WTC11 (cell line): ENCODE measurements around the gene IKBKE. TPM values are rescaled to one million over a fixed set of nuclear protein-coding genes. Genes with fewer than 3 reads are reported as not detected.

Experiments
- ATAC-seq: fragments of 200-7000 bp; cut with Tn5 transposase; 2 replicates; pipeline ENCODE4 v1.10.0; 2021; ENCODE audit warnings: mild to moderate bottlenecking, moderate library complexity
- CTCF ChIA-PET: fragments of 300-600 bp; sonication (Branson Sonifier 250); formaldehyde crosslinking; loops from one replicate; lab custom pipeline; 2021; ENCODE audit warnings: antibody characterized with exemption; lab: Charles Lee
- POLR2A ChIA-PET: fragments of 350-600 bp; sonication (Branson Sonifier 250); formaldehyde crosslinking; loops from one replicate; lab custom pipeline; 2021; ENCODE audit warnings: antibody characterized with exemption; lab: Charles Lee
- DNase-seq: peaks from one replicate; pipeline ENCODE4 v3.0.0; 2021; ENCODE audit warnings: low spot score
- H3K27ac Mint-ChIP-seq: 2 replicates; pipeline ENCODE4 v1.8.0; 2021; ENCODE audit warnings: mixed read lengths
- H3K27me3 Mint-ChIP-seq: 2 replicates; pipeline ENCODE4 v1.8.0; 2021; ENCODE audit warnings: low read depth, mild to moderate bottlenecking, moderate library complexity, mixed read lengths
- H3K36me3 Mint-ChIP-seq: 2 replicates; pipeline ENCODE4 v1.8.0; 2021; ENCODE audit warnings: mixed read lengths
- H3K4me1 Mint-ChIP-seq: 2 replicates; pipeline ENCODE4 v1.8.0; 2022; ENCODE audit warnings: mixed read lengths
- H3K4me3 Mint-ChIP-seq: 2 replicates; pipeline ENCODE4 v1.8.0; 2021; ENCODE audit warnings: mild to moderate bottlenecking, moderate library complexity, mixed read lengths
- H3K9me3 Mint-ChIP-seq: 2 replicates; pipeline ENCODE4 v1.8.0; 2021; ENCODE audit warnings: mixed read lengths
- CBFB ChIP-seq: sonication (generic); formaldehyde crosslinking; IDR thresholded peaks from 2 replicates; pipeline ENCODE4 v1.8.1; 2022; ENCODE audit warnings: mild to moderate bottlenecking, low read depth, missing genetic modification reagents
- EMX1 ChIP-seq: fragments of 250-450 bp; sonication (Bioruptor Pico); IDR thresholded peaks from 2 replicates; pipeline ENCODE4 v1.8.0; 2021; ENCODE audit warnings: mild to moderate bottlenecking
- ETV6 ChIP-seq: sonication (generic); formaldehyde crosslinking; IDR thresholded peaks from 2 replicates; pipeline ENCODE4 v1.8.1; 2022; ENCODE audit warnings: mild to moderate bottlenecking, missing genetic modification reagents
- FOXP1 ChIP-seq: sonication (generic); formaldehyde crosslinking; IDR thresholded peaks from 2 replicates; pipeline ENCODE4 v1.8.0; 2022; ENCODE audit warnings: missing genetic modification reagents, mild to moderate bottlenecking, moderate library complexity, borderline replicate concordance
- GABPB1 ChIP-seq: sonication (generic); formaldehyde crosslinking; IDR thresholded peaks from 2 replicates; pipeline ENCODE4 v1.8.1; 2023; ENCODE audit warnings: mild to moderate bottlenecking, missing genetic modification reagents
- NFATC4 ChIP-seq: fragments of 250-450 bp; sonication (Bioruptor Pico); IDR thresholded peaks from 2 replicates; pipeline ENCODE4 v1.9.0; 2021; ENCODE audit warnings: mild to moderate bottlenecking
- NFYB ChIP-seq: sonication (generic); formaldehyde crosslinking; conservative IDR thresholded peaks from 2 replicates; pipeline ENCODE4 v1.8.0; 2022; ENCODE audit warnings: low read depth, missing genetic modification reagents
- NR1H2 ChIP-seq: sonication (generic); formaldehyde crosslinking; IDR thresholded peaks from 2 replicates; pipeline ENCODE4 v1.9.0; 2021; ENCODE audit warnings: mild to moderate bottlenecking, moderate library complexity, missing genetic modification reagents
- PRRX2 ChIP-seq: fragments of 250-450 bp; sonication (Bioruptor Pico); IDR thresholded peaks from 2 replicates; pipeline ENCODE4 v1.8.0; 2021; ENCODE audit warnings: mild to moderate bottlenecking
- SP1 ChIP-seq: sonication (generic); formaldehyde crosslinking; conservative IDR thresholded peaks from 2 replicates; pipeline ENCODE4 v1.8.1; 2022; ENCODE audit warnings: missing genetic modification reagents
- TCF7 ChIP-seq: sonication (generic); formaldehyde crosslinking; IDR thresholded peaks from 2 replicates; pipeline ENCODE4 v1.8.0; 2022; ENCODE audit warnings: mild to moderate bottlenecking, low read depth, missing genetic modification reagents, moderate library complexity
- ZNF317 ChIP-seq: sonication (generic); formaldehyde crosslinking; IDR thresholded peaks from 2 replicates; pipeline ENCODE4 v1.8.1; 2023; ENCODE audit warnings: low read depth, mild to moderate bottlenecking, moderate library complexity, missing genetic modification reagents, borderline replicate concordance
- ZNF423 ChIP-seq: fragments of 250-450 bp; sonication (Bioruptor Pico); IDR thresholded peaks from 2 replicates; pipeline ENCODE4 v2.1.2; 2022; ENCODE audit warnings: mild to moderate bottlenecking, moderate library complexity
- total RNA-seq: library from RNA; stranded (reverse); gene quantifications from 3 replicates; pipeline ENCODE4 v1.2.3, GENCODE V29; 2021
- TF ChIP-seq, protein P1 (sequence below): sonication (generic); formaldehyde crosslinking; IDR thresholded peaks from 2 replicates; pipeline ENCODE4 v1.8.0; 2022; ENCODE audit warnings: mild to moderate bottlenecking, missing genetic modification reagents
- TF ChIP-seq, protein P2 (sequence below): sonication (generic); formaldehyde crosslinking; IDR thresholded peaks from 2 replicates; pipeline ENCODE4 v1.8.1; 2023; ENCODE audit warnings: mild to moderate bottlenecking, missing genetic modification reagents
- TF ChIP-seq, protein P3 (sequence below): sonication (generic); formaldehyde crosslinking; IDR thresholded peaks from 2 replicates; pipeline ENCODE4 v1.8.1; 2022; ENCODE audit warnings: missing genetic modification reagents, borderline replicate concordance
- TF ChIP-seq, protein P4 (sequence below): fragments of 250-450 bp; sonication (Bioruptor Pico); conservative IDR thresholded peaks from 2 replicates; pipeline ENCODE4 v1.9.0; 2021; ENCODE audit warnings: mild to moderate bottlenecking
- TF ChIP-seq, protein P5 (sequence below): sonication (generic); formaldehyde crosslinking; IDR thresholded peaks from 2 replicates; pipeline ENCODE4 v1.8.1; 2022; ENCODE audit warnings: mild to moderate bottlenecking, missing genetic modification reagents, moderate library complexity, borderline replicate concordance
- TF ChIP-seq, protein P6 (sequence below): sonication (generic); formaldehyde crosslinking; IDR thresholded peaks from 2 replicates; pipeline ENCODE4 v1.8.0; 2022; ENCODE audit warnings: mild to moderate bottlenecking, missing genetic modification reagents
- TF ChIP-seq, protein P7 (sequence below): sonication (generic); formaldehyde crosslinking; IDR thresholded peaks from 2 replicates; pipeline ENCODE4 v1.8.1; 2022; ENCODE audit warnings: low read depth, missing genetic modification reagents, borderline replicate concordance

IKBKE gene
- total RNA-seq, 1 experiment from 2014 or later, result 8.1 TPM

DNA sequence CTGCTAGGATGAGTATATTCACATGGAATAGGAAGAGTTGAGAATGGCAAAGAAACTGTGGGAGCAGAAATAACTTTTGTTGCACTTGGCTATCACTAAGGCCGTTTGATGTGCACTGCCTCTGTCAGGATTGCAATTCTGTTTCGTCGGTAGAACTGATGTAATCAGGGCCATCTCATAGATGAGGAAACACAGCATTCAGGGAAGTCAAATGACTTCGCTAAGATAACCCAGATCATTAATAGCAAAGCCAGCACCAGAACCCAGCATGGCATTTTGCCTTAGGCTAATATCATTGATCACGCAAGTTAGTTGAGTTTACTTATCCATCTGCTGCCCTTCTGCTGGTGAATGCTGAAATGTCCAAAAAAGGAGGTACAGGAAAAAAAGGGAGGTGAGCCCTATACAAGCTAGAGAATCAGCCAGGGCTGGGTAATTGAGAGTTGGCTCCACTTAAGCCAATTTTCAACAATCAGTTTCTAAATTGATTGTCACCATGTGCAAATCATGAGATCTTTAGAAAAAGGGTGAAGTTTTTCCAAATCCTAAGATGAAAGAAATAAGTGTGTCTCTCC lies 44.6 kb downstream of the IKBKE start (continued):
- TF ChIP-seq, protein P1, sequence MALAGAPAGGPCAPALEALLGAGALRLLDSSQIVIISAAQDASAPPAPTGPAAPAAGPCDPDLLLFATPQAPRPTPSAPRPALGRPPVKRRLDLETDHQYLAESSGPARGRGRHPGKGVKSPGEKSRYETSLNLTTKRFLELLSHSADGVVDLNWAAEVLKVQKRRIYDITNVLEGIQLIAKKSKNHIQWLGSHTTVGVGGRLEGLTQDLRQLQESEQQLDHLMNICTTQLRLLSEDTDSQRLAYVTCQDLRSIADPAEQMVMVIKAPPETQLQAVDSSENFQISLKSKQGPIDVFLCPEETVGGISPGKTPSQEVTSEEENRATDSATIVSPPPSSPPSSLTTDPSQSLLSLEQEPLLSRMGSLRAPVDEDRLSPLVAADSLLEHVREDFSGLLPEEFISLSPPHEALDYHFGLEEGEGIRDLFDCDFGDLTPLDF (CRISPR knock-in tag), result no peak
- TF ChIP-seq FOXP1, result no peak
- TF ChIP-seq, protein P2, sequence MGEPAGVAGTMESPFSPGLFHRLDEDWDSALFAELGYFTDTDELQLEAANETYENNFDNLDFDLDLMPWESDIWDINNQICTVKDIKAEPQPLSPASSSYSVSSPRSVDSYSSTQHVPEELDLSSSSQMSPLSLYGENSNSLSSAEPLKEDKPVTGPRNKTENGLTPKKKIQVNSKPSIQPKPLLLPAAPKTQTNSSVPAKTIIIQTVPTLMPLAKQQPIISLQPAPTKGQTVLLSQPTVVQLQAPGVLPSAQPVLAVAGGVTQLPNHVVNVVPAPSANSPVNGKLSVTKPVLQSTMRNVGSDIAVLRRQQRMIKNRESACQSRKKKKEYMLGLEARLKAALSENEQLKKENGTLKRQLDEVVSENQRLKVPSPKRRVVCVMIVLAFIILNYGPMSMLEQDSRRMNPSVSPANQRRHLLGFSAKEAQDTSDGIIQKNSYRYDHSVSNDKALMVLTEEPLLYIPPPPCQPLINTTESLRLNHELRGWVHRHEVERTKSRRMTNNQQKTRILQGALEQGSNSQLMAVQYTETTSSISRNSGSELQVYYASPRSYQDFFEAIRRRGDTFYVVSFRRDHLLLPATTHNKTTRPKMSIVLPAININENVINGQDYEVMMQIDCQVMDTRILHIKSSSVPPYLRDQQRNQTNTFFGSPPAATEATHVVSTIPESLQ (CRISPR knock-in tag), result no peak
- TF ChIP-seq, protein P3, sequence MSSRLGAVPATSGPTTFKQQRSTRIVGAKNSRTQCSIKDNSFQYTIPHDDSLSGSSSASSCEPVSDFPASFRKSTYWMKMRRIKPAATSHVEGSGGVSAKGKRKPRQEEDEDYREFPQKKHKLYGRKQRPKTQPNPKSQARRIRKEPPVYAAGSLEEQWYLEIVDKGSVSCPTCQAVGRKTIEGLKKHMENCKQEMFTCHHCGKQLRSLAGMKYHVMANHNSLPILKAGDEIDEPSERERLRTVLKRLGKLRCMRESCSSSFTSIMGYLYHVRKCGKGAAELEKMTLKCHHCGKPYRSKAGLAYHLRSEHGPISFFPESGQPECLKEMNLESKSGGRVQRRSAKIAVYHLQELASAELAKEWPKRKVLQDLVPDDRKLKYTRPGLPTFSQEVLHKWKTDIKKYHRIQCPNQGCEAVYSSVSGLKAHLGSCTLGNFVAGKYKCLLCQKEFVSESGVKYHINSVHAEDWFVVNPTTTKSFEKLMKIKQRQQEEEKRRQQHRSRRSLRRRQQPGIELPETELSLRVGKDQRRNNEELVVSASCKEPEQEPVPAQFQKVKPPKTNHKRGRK, result no peak

DNA sequence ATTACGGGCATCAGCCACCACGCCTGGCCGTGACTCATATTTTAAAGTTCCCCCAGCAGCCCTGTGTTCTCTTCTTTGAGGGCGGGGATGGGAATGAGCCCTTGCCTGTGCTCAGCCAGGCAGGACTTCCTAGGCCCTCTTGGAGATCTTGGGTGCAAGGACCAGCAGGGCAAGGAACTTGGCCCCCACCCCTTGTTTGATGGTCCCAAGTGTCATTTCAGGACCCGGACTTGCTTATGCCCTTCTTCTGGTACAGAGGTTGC lies 46.4 kb downstream of the IKBKE start:
- Mint-ChIP-seq H3K27me3 (peaks cover 4% of the 10 kb centered on the region; the same call in 1 of the 2 replicates), H3K27ac (no peak overlapping the region), H3K4me3 (no peak overlapping the region), H3K36me3 (no peaks in the 10 kb centered on the region), H3K9me3 (no peaks in the 10 kb centered on the region), H3K4me1 (peaks cover 16% of the 10 kb centered on the region)
- CTCF ChIA-PET, result interaction anchor here (1.3 kb wide), 1 partner anchor 282 kb away, joined by 4 read pairs; no protein-coding TSS in a partner anchor
- DNase-seq (no peak), ATAC-seq (no peak)
- POLR2A ChIA-PET, result no interaction called here
- no peak for TF ChIP-seq NFYB (CRISPR knock-in tag)
- no peak for TF ChIP-seq ZNF317 (CRISPR knock-in tag)

DNA sequence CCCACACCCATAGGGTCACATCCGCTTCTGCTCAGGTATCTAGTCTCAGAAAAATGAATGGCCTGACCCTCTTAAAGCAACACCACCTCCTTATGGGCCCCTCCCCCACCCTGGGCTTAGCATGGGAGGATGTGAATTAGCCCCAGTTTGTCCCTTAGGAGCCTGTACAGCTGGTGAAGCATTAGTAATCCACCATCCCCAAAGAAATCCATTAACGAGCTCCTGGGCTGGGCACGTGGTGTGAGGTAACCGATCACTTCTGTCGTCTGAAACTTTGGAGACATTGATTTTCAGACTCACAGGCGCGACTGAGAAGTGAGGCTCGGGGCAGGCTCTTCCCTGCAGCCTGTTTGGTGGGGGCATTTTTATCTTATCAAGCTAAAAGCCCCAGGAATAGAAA lies 47.5 kb downstream of the IKBKE start:
- Mint-ChIP-seq H3K27ac (no peak overlapping the region), H3K4me3 (no peak overlapping the region), H3K36me3 (no peaks in the 10 kb centered on the region), H3K27me3 (peaks cover 4% of the 10 kb centered on the region; the same call in 1 of the 2 replicates), H3K9me3 (no peaks in the 10 kb centered on the region), H3K4me1 (peaks cover 6% of the 10 kb centered on the region; the same call in 1 of the 2 replicates)
- DNase-seq (no peak), ATAC-seq (no peak)
- ChIA-PET CTCF (interaction anchor here (1.0 to 1.9 kb wide), 6 partner anchors 19 to 292 kb away, joined by 3 to 18 read pairs (median 6); no protein-coding TSS in a partner anchor), POLR2A (no interaction called here)
- no peak for TF ChIP-seq ZNF423
- TF ChIP-seq ETV6 (CRISPR knock-in tag), result no peak
- no peak for TF ChIP-seq PRRX2 (CRISPR knock-in tag)

DNA sequence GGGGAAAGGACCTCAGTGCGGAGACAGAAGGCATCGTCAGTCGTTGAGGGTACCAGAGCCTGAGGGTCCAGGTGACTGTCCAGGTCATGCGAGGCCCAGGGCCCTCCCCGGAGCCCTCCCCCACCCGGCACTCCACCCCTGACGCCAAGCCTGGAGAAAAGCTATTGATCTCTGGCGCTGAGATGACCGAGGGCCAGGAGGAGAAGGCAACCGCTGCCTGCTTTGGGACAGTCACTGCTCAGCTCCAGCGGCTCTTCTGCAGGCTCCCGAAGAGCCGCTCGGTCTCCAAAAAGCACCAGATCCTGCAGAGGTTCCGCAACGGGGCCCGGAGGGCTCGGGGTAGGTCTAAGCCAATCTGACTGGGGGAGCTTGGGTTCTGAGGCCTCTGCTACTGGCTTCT lies 47.9 kb downstream of the IKBKE start:
- no peak for DNase-seq
- H3K27me3 Mint-ChIP-seq, result peaks cover 4% of the 10 kb centered on the region; the same call in 1 of the 2 replicates
- H3K4me3 Mint-ChIP-seq, result no peak overlapping the region
- H3K9me3 Mint-ChIP-seq, result no peaks in the 10 kb centered on the region
- no peaks in the 10 kb centered on the region for H3K36me3 Mint-ChIP-seq
- no peak overlapping the region for H3K27ac Mint-ChIP-seq
- CTCF ChIA-PET, result interaction anchor here (1.0 to 1.9 kb wide), 7 partner anchors 11 to 291 kb away, joined by 3 to 18 read pairs (median 6); no protein-coding TSS in a partner anchor
- peaks cover 6% of the 10 kb centered on the region; the same call in 1 of the 2 replicates for H3K4me1 Mint-ChIP-seq
- peak; percentile 26; the same call in 1 of the 2 replicates for ATAC-seq
- POLR2A ChIA-PET, result no interaction called here
- TF ChIP-seq, protein P4, sequence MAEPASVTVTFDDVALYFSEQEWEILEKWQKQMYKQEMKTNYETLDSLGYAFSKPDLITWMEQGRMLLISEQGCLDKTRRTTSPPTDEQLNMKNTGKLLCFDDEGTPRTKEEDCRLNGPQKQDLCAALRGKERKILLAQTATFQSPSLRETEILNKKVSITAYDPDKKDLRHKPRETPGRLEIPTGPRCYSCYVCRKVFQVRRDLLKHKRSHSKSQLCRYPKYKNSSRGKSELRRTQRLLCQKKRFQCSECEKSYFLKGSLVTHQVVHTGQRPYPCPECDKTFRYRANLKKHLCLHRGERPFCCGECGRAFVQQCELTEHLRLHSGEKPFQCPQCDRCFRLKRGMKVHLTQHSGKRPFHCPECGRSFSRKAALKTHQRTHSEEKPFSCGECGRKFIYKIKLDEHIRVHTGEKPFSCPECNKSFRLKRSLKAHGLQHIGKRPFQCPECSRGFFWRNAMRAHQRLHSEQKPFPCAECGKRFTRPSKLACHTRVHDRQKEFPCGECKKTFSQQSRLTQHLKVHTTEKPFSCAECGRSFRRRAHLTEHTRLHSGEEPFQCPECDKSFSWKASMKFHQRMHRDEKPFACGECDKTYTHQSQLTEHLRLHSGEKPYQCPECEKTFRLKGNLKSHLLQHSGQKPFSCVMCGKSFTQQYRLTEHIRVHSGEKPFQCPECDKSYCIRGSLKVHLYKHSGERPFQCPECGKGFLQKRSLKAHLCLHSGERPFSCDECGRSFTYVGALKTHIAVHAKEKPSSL (CRISPR knock-in tag), result no peak
- no peak for TF ChIP-seq TCF7 (CRISPR knock-in tag)
- TF ChIP-seq, protein P5, sequence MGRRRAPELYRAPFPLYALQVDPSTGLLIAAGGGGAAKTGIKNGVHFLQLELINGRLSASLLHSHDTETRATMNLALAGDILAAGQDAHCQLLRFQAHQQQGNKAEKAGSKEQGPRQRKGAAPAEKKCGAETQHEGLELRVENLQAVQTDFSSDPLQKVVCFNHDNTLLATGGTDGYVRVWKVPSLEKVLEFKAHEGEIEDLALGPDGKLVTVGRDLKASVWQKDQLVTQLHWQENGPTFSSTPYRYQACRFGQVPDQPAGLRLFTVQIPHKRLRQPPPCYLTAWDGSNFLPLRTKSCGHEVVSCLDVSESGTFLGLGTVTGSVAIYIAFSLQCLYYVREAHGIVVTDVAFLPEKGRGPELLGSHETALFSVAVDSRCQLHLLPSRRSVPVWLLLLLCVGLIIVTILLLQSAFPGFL, result no peak
- TF ChIP-seq, protein P6, sequence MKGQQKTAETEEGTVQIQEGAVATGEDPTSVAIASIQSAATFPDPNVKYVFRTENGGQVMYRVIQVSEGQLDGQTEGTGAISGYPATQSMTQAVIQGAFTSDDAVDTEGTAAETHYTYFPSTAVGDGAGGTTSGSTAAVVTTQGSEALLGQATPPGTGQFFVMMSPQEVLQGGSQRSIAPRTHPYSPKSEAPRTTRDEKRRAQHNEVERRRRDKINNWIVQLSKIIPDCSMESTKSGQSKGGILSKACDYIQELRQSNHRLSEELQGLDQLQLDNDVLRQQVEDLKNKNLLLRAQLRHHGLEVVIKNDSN (CRISPR knock-in tag), result no peak
- no peak for TF ChIP-seq GABPB1 (CRISPR knock-in tag)
- TF ChIP-seq, protein P7, sequence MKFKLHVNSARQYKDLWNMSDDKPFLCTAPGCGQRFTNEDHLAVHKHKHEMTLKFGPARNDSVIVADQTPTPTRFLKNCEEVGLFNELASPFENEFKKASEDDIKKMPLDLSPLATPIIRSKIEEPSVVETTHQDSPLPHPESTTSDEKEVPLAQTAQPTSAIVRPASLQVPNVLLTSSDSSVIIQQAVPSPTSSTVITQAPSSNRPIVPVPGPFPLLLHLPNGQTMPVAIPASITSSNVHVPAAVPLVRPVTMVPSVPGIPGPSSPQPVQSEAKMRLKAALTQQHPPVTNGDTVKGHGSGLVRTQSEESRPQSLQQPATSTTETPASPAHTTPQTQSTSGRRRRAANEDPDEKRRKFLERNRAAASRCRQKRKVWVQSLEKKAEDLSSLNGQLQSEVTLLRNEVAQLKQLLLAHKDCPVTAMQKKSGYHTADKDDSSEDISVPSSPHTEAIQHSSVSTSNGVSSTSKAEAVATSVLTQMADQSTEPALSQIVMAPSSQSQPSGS (CRISPR knock-in tag), result no peak
- no peak for TF ChIP-seq SP1 (CRISPR knock-in tag)
- no peak for TF ChIP-seq CBFB
- TF ChIP-seq ETV6 (CRISPR knock-in tag), result no peak
- no peak for TF ChIP-seq PRRX2 (CRISPR knock-in tag)
- TF ChIP-seq NR1H2, result no peak
- TF ChIP-seq ZNF423, result no peak
- no peak for TF ChIP-seq NFATC4 (CRISPR knock-in tag)
- TF ChIP-seq EMX1 (CRISPR knock-in tag), result no peak
